HG03442 (cell line): ENCODE measurements around the gene FES.
"Not testable (repeated sequence)": the region's sequence is repeated elsewhere in the genome, so short reads cannot be mapped to it uniquely, and the experiment has no call there.

Experiments used
- ATAC-seq: cut with Tn5 transposase; IDR thresholded peaks from one replicate; pipeline ENCODE4 v1.9.1; 2021; ENCODE audit warnings: mild to moderate bottlenecking, moderate library complexity; ENCODE audit not compliant: unreplicated experiment

FES gene

GRCh38 chr15:90907838-90908507 is 23.7 kb downstream of the FES start:
- no peak for ATAC-seq

DNA sequence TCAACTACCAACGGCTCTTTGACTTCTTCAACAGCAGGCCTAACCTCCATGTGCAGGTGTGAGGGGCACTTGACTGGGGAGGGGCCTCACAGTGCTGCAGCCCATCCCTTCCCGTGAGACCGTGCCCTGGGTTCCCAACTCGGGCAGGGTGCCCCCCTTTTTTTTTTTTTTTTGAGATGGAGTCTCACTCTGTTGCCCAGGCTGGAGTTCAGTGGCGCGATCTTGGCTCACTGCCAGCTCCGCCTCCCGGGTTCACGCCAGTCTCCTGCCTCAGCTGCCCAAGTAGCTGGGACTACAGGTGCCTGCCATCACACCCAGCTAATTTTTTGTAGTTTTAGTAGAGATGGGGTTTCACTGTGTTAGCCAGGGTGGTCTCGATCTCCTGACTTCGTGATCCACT is 25.1 kb downstream of the FES start:
- not testable (repeated sequence) for ATAC-seq

- no peak for ATAC-seq
Measured at GRCh38 chr15:90909976-90910375, 25.7 kb downstream of the FES start.

- no peak for ATAC-seq
Measured at GRCh38 chr15:90910441-90911301, 26.4 kb downstream of the FES start.

- ATAC-seq = no peak
Measured at GRCh38 chr15:90911302-90911623, 27.0 kb downstream of the FES start.

- ATAC-seq = no peak
Measured at GRCh38 chr15:90911906-90912769, 27.8 kb downstream of the FES start.

GRCh38 chr15:90912770-90913075 is 28.4 kb downstream of the FES start:
- no peak for ATAC-seq

GRCh38 chr15:90913398-90913944 is 29.2 kb downstream of the FES start:
- ATAC-seq = no peak

DNA sequence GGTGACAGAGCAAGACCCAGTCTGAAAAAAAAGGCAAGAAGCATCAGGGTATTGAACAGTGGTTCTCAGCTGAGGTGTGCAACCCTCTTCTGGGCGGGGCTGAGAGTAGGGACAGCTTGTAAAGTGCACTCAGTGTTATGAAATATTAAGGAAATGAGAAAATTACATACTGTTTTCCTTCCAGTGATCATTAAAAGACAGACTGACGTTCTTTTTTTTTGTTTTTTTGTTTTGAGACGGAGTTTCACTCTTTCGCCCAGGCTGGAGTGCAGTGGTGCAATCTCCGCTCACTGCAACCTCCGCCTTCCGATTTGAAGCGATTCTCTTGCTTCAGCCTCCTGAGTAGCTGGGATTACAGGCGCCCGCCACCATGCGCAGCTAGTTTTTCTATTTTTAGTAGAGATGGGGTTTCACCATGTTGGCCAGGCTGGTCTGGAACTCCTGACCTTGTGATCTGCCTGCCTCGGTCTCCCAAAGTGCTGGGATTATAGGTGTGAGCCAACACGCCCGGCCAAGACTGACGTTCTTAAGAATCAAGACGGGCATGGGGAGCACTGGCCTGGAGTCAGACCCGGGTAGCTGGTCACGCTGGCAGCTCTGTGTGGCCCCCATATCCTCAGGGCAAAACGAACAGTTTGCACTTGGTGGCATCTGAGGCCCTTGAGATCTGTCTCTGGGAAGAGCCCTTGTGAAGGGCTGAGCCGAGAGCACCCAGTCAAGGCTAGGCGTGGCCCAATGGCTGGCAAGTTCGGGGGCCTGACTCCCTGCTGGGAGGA is 30.2 kb downstream of the FES start:
- no peak for ATAC-seq

- ATAC-seq = no peak
Measured at GRCh38 chr15:90915216-90915807, 31.0 kb downstream of the FES start.

DNA sequence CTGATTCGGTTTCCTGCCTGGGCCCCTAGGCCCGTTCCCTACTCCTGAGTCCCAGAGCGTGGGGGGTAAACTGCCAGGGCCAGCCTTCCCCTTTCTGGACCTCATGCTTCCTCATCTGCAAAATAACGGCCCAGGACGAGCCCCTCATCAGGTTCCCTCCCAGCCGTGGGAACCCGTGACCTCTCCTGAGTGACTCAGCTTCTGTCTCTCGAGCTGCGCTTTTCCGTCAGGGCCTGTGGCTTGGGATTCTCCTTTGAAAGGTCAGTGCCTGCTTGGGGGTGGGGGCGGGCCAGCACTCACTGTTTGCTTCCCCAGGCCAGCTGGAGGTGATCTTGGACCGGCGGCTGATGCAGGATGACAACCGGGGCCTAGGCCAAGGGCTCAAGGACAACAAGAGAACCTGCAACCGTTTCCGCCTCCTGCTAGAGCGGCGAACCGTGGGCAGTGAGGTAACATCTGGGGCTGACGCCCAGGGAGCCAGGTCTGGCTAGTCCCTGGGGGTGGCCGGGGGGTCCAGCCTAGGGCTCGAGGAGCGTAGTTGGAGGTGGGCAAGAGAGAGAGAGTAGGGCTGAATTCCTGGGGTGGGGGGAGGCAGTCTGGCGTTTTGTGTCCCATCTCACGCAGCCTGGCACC is 31.6 kb downstream of the FES start:
- no peak for ATAC-seq

DNA sequence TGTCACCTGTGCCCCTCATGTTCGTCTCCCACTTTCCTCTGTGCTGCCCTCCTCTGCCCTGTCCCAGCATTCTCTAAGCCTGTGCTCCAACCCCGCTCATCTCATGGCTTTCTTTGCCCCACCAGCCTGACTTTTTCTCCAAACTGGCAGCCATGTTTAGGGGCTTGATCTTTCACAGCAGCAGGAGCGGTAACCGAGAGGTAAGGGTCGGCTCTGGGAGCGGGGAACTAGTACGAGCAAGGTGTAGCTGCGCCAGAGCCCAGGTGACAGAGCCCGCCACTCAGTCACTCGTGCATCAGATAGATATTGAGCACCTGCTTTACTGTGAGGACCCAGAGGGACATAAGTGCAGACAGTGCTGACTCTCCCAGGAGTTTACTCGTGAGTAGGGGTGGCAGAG is 32.2 kb downstream of the FES start:
- ATAC-seq = no peak

GRCh38 chr15:90917569-90917968 is 33.3 kb downstream of the FES start:
- no peak for ATAC-seq

GRCh38 chr15:90918034-90918788 is 33.9 kb downstream of the FES start:
- no peak for ATAC-seq

DNA sequence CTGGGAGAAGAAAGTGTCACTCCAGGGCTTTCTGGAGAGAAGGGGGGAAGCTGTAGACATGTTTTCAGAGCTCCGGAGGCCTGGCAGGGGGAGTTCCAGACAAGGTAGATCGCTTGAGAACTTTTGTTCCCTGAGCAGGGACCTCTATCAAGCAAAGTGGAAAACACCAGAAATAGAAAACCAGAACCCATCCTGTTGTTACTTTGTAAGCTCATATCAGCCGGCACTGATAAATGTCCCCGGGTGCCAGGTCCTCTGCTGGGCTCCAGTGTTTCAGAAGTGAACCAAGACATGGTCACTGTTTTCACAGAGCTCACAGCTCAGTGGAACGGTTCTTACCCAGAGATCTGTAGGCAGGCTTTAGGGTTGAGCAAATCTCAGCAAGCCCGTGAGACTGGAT is 34.5 kb downstream of the FES start:
- ATAC-seq = no peak

- no peak for ATAC-seq
Measured at GRCh38 chr15:90921887-90922286, 37.6 kb downstream of the FES start.

- ATAC-seq = peak; percentile 86
Measured at GRCh38 chr15:90922712-90923322, 38.5 kb downstream of the FES start.

DNA sequence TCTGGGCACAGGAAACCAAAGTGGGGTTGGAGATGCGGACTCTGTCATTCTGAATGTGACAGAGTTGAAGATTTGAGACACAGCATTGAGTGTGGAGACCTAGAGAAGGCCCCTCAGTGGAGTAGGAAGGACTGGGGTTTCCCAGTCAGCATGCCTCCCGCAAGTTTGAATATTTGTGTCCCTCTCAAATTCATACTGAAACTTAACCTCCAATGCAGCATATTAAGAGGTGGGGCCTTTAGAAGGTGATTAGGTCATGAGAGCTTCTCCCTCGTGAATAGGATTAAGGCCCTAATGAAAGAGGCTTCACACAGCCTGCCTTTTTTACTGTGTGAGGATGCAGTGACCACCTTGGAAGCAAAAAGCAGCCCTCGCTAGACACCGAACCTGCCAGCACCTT is 40.1 kb downstream of the FES start:
- peak; percentile 68 for ATAC-seq

DNA sequence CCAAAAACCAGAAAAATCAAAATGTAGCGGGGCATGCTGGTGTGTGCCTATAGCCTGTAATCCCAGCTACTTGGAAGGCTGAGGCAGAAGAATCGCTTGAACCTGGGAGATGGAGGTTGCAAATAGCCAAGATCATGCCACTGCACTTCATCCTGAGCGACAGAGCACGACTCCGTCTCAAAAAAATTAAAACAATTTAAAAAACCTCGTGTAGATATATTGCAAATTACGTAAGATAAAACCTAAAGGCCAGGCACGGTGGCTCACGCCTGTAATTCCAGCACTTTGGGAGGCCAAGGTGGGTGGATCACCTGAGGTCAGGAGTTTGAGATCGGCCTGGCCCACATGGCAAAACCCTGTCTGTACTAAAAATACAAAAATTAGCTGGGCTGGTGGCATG is 42.5 kb downstream of the FES start:
- ATAC-seq = not testable (repeated sequence)
